ENCODE data around the gene SCN2A. TPM values are rescaled to one million over a fixed set of nuclear protein-coding genes. Genes with fewer than 3 reads are reported as not detected.
"Not testable (repeated sequence)": the region's sequence is repeated elsewhere in the genome, so short reads cannot be mapped to it uniquely, and the experiment has no call there.

SCN2A gene
- total and polyA plus RNA-seq, 2 experiments from 2014 or later = 0.95 TPM; not detected in 1

DNA sequence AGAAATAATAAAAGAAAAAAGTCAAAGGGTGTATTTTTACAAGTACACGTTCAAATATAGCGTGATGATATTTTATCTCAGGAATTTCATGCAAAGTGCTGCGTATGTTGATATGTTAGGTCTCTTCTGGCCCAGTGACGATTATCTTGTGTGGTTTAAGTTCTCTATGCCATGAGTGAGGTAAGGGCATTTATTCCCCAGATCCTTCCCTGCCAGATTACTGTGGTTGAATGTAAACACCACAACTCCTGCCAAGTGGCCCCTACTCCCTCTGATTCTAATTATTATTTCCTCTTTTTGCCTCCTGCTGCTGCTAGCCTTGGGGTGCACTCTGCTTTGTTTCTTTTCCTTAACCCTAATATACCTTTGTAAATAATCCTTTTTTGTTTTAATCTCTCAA, 12.2 kb downstream of the SCN2A start:
- H3K9me3 ChIP-seq (ENCODE audit: low read depth) = no peaks in the 10 kb centered on the region
- no peak for DNase-seq (ENCODE audit: low read depth in 1 of 2, low spot score in 1 of 2)
- no peak overlapping the region for H3K27ac ChIP-seq
- no peaks in the 10 kb centered on the region for H3K36me3 ChIP-seq
- H3K4me1 ChIP-seq (ENCODE audit: low read depth) = no peaks in the 10 kb centered on the region
- no peak overlapping the region for H3K4me3 ChIP-seq
- TF ChIP-seq, protein P1, sequence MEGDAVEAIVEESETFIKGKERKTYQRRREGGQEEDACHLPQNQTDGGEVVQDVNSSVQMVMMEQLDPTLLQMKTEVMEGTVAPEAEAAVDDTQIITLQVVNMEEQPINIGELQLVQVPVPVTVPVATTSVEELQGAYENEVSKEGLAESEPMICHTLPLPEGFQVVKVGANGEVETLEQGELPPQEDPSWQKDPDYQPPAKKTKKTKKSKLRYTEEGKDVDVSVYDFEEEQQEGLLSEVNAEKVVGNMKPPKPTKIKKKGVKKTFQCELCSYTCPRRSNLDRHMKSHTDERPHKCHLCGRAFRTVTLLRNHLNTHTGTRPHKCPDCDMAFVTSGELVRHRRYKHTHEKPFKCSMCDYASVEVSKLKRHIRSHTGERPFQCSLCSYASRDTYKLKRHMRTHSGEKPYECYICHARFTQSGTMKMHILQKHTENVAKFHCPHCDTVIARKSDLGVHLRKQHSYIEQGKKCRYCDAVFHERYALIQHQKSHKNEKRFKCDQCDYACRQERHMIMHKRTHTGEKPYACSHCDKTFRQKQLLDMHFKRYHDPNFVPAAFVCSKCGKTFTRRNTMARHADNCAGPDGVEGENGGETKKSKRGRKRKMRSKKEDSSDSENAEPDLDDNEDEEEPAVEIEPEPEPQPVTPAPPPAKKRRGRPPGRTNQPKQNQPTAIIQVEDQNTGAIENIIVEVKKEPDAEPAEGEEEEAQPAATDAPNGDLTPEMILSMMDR (IDR thresholded peaks at IDR 0.05; ENCODE audit: low read depth, low read length) = no peak
- H3K27me3 ChIP-seq = no peaks in the 10 kb centered on the region

DNA sequence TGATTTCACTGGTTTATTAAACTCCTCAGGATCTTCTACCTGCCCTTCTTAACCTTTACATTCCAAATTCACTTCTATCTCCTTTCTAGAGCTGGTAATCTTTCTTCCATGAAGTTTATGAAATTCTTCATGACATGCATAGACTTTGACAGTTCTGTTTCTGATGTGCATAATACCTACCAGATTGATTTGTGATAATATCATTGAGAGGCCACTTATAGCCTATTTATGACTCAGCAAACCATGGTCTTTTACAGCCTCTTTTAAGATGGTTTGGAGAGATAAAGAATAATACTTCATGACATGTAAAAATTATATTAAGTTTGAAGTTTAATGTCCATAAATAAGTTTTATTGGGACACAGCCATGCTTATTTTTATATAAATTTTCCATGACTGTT, 14.0 kb downstream of the SCN2A start:
- Histone ChIP-seq H3K9me3 (ENCODE audit: low read depth) (no peaks in the 10 kb centered on the region), H3K27me3 (no peaks in the 10 kb centered on the region), H3K4me3 (no peak overlapping the region), H3K36me3 (no peaks in the 10 kb centered on the region), H3K4me1 (ENCODE audit: low read depth) (no peaks in the 10 kb centered on the region), H3K27ac (no peak overlapping the region)
- no peak for DNase-seq (ENCODE audit: low read depth in 1 of 2, low spot score in 1 of 2)
- TF ChIP-seq, protein P1 (IDR thresholded peaks at IDR 0.05; ENCODE audit: low read depth, low read length) = no peak

DNA sequence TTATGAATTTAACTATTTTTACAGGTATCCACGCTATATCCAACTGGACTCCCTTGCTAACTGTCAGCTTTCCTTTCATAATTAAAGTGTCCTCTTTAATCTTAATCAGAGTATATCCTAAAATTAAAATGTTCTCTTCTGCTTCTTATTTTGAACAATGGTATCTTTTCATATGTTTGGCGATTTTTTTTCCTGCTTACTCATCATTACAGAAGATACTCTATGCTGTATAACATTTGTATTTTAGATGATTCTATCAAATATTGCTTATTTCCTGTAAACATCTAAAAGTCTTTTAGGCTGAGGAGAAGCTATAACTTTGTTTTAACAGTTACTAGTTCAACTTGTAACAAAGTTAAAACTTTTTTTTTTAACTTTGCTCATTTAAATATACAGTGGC, 17.4 kb downstream of the SCN2A start:
- TF ChIP-seq, protein P1 (IDR thresholded peaks at IDR 0.05; ENCODE audit: low read depth, low read length) = no peak
- Histone ChIP-seq H3K4me1 (ENCODE audit: low read depth) (no peaks in the 10 kb centered on the region), H3K9me3 (ENCODE audit: low read depth) (no peaks in the 10 kb centered on the region), H3K36me3 (no peaks in the 10 kb centered on the region), H3K27me3 (no peaks in the 10 kb centered on the region), H3K27ac (no peak overlapping the region), H3K4me3 (no peak overlapping the region)
- DNase-seq (ENCODE audit: low read depth in 1 of 2, low spot score in 1 of 2) = no peak

DNA sequence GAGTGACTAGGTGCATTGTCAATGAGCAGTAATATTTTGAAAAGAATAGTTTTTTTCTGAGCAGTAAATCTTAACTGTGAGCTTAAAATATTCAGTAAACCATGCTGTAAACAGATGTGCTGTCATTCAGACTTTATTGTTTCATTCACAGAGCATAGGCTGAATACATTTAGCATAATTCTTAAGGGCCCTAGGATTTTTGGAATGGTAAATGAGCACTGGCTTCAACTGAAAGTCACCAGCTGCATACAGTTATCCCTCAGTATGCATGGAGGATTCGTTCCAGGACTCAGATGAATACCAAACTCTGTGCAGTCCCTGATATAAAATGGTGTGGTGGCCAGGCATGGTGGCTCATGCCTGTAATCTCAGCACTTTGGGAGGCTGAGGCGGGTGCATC, 21.1 kb downstream of the SCN2A start:
- H3K27ac ChIP-seq; H3K27me3 ChIP-seq; H3K9me3 ChIP-seq (ENCODE audit: low read depth); H3K4me3 ChIP-seq; H3K36me3 ChIP-seq; DNase-seq (ENCODE audit: low read depth in 1 of 2, low spot score in 1 of 2); H3K4me1 ChIP-seq (ENCODE audit: low read depth): not testable (repeated sequence)

DNA sequence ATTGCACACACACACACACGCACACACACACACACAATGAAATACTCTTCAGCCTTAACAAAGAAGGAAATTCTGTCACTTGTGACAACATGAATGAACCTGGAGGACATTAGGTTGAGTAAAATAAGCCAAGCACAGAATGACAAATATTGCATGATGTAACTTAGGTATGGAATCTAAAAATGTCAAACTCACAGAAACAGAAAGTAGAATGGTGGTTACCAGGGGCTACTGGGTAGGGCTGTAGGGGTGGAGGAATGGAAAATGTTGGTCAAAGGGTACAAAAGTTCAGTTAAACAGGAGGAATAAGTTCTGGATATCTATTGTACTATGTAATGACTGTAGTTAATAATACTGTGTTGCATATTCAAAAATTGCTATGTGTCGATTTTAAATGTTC, 29.5 kb downstream of the SCN2A start:
- TF ChIP-seq, protein P1 (IDR thresholded peaks at IDR 0.05; ENCODE audit: low read depth, low read length) = no peak
- Histone ChIP-seq H3K9me3 (ENCODE audit: low read depth) (no peaks in the 10 kb centered on the region), H3K27ac (no peak overlapping the region)

DNA sequence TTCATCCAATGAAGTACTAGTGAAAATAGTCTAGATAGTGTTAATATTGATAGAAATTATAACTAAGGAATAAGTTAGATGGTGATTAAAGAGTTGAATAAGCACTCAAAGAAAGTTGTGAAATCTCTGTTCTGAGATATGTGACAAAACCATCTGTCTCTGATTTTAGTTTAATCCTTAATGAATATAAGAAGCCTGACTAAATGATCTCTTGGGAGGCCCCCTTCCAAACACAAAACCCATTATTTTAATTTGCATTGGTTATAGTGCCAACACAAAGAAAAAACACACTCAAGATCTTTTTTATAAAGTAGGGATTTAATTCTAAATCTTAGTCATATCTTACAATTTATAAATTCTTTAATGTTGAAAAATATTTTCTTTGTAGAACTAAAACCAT, 34.0 kb downstream of the SCN2A start:
- Histone ChIP-seq H3K27me3 (no peaks in the 10 kb centered on the region), H3K27ac (no peak overlapping the region), H3K9me3 (ENCODE audit: low read depth) (no peaks in the 10 kb centered on the region), H3K36me3 (no peaks in the 10 kb centered on the region), H3K4me3 (no peak overlapping the region), H3K4me1 (ENCODE audit: low read depth) (no peaks in the 10 kb centered on the region)
- TF ChIP-seq, protein P1 (IDR thresholded peaks at IDR 0.05; ENCODE audit: low read depth, low read length) = no peak
- DNase-seq (ENCODE audit: low read depth in 1 of 2, low spot score in 1 of 2) = no peak

More for the DNA sequence above, 29.5 kb downstream of the SCN2A start:
- Histone ChIP-seq H3K4me3 (no peak overlapping the region), H3K27me3 (no peaks in the 10 kb centered on the region), H3K4me1 (ENCODE audit: low read depth) (no peaks in the 10 kb centered on the region), H3K36me3 (no peaks in the 10 kb centered on the region)
- no peak for DNase-seq (ENCODE audit: low read depth in 1 of 2, low spot score in 1 of 2)

Measured in cardiac muscle cell (in vitro differentiated cells and primary cell).